T47D (cell line): ENCODE results near the gene RAB21.

Source experiments
- DNase-seq, 2 experiments: peaks; one replicate each; pipeline versions ENCODE4 v3.0.0 to v3.0.0-alpha.2; 2011 to 2012; ENCODE audit warnings: low read depth in 1 of 2, low spot score in 1 of 2
- JUND ChIP-seq: IDR thresholded peaks from 2 replicates; pipeline ENCODE4 v1.6.1; 2012; ENCODE audit warnings: low read depth
- in situ Hi-C: cut with HindIII; loops from 2 replicates; pipeline ENCODE4 v1.10.0; 2016; ENCODE audit warnings: low sequenced_read_pairs, low pct_unique_long_range_greater_than_20kb

Gene RAB21, protein sequence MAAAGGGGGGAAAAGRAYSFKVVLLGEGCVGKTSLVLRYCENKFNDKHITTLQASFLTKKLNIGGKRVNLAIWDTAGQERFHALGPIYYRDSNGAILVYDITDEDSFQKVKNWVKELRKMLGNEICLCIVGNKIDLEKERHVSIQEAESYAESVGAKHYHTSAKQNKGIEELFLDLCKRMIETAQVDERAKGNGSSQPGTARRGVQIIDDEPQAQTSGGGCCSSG

DNA sequence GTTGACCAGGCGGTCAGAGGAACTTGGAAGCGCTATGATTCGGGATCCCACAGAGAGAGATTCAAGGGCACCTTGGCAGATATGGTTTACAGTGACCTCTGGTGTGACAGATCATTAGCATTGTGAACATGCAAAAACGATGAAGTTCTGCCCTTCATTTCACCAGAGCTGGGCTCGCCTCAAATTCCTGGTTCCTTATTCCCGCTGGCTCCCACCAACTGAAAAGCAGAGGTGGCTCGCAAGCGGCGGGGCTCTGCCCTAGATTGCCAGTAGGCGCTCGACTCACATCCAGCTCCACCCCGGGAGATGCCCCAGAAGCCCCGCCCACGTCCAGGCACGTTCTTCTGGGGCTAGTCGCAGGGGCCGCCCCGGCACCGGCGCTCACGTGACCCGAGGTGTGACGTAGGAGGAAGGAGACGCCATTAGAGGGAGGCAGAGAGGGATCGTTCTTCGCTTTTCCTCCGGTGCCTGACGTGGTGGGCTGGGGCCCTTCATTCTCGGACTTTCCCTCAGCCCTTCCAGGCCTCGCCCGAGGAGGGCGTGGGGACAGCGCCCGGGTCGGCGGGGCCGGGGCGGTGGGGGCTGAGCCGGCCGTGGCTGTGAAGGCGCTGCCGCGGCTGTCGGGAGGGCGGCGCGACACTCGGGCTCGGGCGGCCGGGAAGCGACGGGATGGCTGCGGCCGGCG lies at the start of gene RAB21:
RAB21 (plus strand) TSS at position 403 of the 685 bp plus-strand sequence; CDS start at position 670, 267 bp downstream.
- in situ Hi-C loops = no loop called here
- DNase-seq = peak; percentile 96 to 98

DNA sequence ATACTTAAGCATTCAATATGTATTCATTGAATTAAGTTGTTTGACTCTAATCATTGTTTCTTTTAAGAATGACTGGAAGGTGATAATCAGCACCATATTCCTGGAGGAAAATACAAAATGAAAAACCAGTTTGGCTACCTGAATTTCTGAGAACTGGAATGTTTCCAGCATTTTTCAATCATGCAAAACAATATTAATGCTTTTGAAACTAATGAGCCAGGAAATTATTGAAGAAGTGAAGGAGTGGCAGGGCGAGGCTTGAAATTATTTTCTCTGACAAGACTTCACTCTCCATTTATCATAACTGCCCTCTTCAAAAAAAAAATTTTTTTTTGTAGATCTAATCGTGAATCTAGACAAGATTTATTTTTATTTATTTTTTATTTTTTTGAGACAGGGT lies 49.7 kb upstream of the RAB21 start:
- no peak for DNase-seq
- in situ Hi-C loops = no loop called here
- TF ChIP-seq JUND = no peak

More for the DNA sequence above, at the start of gene RAB21:
- no peak for TF ChIP-seq JUND

DNA sequence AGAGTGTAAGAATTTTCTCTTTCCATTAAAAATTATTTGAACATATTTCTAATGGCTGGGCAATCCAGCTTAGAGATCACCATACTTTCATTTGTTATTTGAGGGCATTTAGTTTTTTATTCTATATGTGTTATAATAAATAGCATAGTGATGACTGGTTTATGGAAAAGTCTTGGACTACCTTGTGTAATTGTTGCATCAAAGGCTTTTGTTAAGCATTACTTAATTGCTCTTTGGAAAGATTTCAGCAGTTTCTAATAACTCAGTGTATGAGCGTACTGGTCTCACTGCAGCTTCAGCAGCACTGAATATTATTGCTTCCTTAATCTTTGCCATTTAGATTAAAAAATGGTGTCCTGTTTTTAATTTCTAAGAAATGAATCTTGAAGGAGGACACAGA lies 46.0 kb upstream of the RAB21 start:
- no peak for TF ChIP-seq JUND
- no peak for DNase-seq
- in situ Hi-C loops = no loop called here

DNA sequence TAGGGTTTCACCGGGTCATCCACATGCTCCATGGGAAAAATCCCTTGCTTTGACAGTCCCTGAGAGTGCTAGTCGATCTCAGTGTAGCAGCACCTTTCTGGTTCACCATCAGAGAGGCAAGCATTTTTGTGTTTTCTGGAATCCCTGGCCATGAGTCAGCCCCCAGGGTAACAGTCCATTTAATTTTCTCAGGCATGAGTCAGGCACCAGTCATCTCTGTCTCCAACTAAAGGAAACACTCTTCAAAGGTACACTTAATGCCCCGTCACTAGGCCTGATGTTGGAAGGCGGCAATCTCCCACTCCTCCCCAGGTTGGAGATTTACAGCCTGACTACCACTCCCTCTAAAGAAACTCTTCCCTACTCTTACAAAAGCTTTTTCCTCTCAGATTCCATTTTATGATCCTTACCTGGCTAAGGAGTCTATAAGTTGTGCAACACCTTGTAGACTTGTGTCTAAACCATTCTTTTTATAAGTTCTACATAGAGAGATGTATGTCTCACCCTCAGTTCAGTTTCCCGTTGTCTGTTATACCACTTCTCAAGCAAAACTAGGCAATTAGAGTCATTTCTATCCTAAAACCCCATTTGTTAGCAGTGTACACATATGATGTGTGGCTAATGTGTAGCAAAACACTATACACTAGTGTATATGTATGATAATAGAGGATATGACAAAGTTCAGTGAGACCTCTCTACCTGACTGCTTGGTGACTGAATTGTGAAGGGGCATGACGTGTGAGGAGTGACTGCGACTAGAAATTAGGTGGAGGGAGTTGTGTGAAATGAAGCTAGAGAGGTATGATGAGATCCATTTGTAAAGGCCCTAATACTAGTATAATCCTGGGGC lies 44.2 kb upstream of the RAB21 start:
- TF ChIP-seq JUND = no peak
- no peak for DNase-seq
- in situ Hi-C loops = no loop called here

DNA sequence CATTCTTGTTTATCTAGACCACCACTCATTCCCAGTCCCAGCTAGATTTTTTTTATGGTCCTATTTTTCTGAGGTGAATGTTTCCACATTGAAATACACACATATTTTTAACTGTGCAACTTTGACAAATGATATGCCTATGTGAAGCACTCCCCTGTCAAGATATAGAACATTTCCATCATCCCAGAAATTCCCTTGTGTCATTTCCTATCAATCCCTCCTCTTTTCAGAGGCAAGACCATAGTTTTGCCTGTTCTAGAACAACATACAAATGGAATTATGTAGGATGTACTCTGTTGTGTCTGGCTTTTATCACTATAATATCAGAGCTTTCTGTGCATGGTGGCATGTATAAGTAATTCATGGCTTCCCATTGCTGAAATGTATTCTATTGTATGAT lies 36.1 kb upstream of the RAB21 start:
- DNase-seq = no peak
- TF ChIP-seq JUND = no peak
- in situ Hi-C loops = no loop called here

DNA sequence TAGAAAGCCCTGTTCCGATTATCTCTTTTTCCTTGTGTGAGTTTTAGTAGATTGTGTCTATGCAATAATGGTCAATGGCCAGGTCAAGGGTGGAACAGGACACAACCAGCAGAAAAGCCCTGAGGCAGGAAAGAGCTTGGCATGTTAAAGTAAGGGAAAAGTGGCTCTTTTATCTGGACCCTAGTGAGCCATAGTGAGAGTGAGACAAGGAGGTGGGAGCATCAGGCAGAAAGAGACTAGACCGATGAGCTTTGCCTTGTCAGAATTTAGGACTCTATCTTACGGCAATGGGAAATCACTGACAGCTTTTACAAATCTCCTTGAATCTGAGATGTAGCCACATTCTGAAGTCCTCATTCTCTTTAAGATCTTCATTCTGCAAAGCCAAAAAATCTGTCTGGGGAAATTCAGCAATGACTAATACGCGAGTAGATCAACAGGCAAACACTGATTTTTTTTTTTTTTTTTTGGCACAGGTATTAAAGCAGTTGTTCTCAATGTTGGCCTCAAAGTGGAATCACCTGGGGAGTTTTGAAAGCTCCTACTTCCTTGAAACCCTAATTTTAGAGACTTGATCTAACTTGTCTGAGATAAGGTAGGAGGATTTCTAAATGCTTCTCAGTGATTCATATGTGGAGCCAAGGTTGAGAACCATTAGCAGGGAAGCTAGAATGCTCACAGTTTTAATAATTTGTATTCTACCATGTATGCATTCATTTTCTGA lies 34.9 kb upstream of the RAB21 start:
- in situ Hi-C loops = no loop called here
- no peak for TF ChIP-seq JUND
- DNase-seq = no peak

DNA sequence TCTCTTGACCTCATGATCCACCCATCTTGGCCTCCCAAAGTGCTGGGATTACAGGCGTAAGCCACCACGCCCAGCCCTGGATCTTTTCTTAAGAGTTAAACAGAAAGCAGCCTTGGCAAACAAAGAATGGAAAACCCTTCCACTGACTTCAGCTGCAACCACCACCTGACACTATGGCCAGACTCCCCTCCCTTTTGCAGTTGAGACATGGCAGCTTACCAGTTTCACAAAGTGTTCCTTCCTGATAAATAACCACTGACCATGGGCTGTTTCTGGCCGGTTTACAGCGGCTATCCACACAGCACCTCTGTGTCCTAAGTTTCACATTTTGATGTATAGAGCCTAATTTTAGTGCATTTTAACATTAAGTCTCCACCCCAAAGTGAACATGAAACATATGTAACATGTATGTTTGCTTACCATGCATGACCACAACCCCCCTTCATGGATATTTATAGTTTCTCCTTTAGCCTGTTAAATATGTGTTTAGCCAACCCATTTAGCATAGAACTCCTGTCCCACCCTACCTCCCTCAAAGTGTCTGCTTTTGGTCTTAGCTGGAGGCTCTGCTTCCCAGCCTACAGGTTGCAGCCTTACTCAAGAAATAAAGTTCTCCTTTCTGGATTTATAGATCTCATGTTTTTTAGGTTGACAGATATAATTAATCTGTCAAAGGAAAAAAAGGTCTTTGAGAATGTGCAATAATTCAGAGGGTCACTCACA lies 32.7 kb upstream of the RAB21 start:
- no peak for TF ChIP-seq JUND
- in situ Hi-C loops = no loop called here

DNA sequence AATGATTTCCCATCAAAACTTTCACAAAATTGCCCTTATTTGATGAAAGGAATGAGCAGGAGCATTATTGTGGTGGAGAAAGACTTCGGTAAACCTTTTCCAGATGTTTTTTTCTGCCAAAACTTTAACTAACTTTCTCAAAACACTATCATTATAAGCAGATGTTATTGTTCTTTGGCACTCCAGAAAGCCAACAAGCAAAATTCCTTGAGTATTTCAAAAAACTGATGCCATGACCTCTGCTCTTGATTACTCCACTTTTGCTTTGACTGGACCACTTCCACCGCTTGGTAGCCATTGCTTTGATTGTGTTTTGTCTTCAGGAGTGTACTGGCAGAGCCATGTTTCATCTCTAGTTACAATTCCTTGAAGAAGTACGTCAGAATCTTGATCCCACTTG lies 29.7 kb upstream of the RAB21 start:
- in situ Hi-C loops = no loop called here
- DNase-seq = no peak
- TF ChIP-seq JUND = no peak

More for the DNA sequence above, 32.7 kb upstream of the RAB21 start:
- DNase-seq = no peak

DNA sequence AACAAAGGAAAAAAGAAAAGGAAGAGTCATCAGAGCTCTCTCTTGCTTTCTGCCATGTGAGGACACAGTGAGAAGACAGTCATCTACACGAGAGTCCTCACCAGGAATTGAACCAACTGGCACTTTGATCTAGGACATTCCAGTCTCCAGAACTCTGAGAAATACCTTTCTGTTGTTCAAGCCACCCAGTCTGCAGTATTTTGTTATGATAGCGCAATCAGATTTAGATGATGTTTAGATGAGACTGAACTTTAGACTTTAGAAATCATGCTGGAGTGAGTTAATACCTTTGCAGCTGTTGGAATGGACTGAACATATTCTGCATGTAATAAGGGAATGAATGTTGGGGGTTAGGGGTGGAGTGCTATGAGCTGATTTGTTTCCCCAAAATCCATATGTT lies 28.1 kb upstream of the RAB21 start:
- TF ChIP-seq JUND = no peak
- in situ Hi-C loops = no loop called here
- no peak for DNase-seq

DNA sequence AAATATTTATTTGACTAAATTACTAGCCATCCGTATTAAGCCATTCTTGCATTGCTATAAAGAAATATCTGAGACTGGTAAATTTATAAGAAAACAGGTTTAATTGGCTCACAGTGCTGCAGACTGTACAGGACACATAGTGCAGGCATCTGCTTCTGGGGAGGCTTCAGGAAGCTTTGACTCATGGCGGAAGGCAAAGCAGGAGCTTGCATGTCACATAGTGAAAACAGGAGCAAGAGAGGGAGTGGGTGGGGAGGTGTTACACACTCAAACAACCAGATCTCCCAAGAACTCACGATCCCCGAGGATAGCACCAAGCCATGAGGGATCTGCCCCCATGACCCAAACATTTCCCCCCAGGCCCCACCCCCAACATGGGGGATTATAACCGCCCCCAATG lies 26.7 kb upstream of the RAB21 start:
- in situ Hi-C loops = no loop called here
- TF ChIP-seq JUND = no peak

DNA sequence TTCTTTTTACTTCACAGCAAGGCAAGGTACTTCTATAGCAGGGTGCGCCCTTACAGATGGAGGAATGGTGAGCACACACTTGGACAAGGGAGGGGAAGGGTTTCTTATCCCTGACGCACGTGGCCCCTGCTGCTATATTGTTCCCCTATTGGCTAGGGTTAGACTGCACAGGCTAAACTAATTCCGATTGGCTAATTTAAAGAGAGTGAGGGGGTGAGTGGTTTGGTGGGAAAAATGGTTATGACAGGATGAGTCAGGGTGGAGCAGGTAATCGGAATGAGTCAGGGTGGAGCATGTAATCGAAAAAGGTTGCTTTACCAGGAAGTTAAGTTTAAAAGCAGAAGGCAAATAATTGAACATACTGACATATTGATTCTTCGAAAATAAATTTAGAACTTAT lies 23.7 kb upstream of the RAB21 start:
- no peak for DNase-seq
- in situ Hi-C loops = no loop called here
- TF ChIP-seq JUND = no peak

More for the DNA sequence above, 26.7 kb upstream of the RAB21 start:
- no peak for DNase-seq
